Left lung (tissue), 10 donors: Measurements from ENCODE around the gene YDJC. TPM values are rescaled to one million over a fixed set of nuclear protein-coding genes. Genes with fewer than 3 reads are reported as not detected.
"Not testable (repeated sequence)": the region's sequence is repeated elsewhere in the genome, so short reads cannot be mapped to it uniquely, and the experiment has no call there.

Experiments used
- ATAC-seq: fragments of 200-7000 bp; cut with Tn5 transposase; one replicate; pipeline ENCODE4 v1.9.1; 2020; ENCODE audit warnings: moderate library complexity
- DNase-seq, 4 donors: peaks; one replicate each; pipeline ENCODE4 v3.0.0-alpha.2; 2013 to 2020
- H3K27ac ChIP-seq, 2 donors: fragments of 200-600 bp; sonication (generic) in 1 of 2; one replicate each; pipeline versions ENCODE4 v1.5.0 to v1.8.0; 2020 to 2021
- H3K27me3 ChIP-seq, 2 donors: fragments of 200-600 bp; sonication (generic) in 1 of 2; one replicate each; pipeline versions ENCODE4 v1.5.0 to v1.8.0; 2020 to 2021
- H3K36me3 ChIP-seq, 2 donors: fragments of 200-600 bp; sonication (generic) in 1 of 2; one replicate each; pipeline versions ENCODE4 v1.5.0 to v1.8.0; 2020 to 2021
- H3K4me1 ChIP-seq, 2 donors: fragments of 200-600 bp; one replicate each; pipeline ENCODE4 v1.8.0; 2021
- H3K4me3 ChIP-seq, 2 donors: fragments of 200-600 bp; sonication (generic) in 1 of 2; one replicate each; pipeline versions ENCODE4 v1.5.0 to v1.8.0; 2020 to 2021; ENCODE audit warnings: mild to moderate bottlenecking in 1 of 2
- H3K9me3 ChIP-seq, 2 donors: fragments of 200-600 bp; sonication (generic) in 1 of 2; one replicate each; pipeline versions ENCODE4 v1.5.0 to v1.8.0; 2020 to 2021
- CTCF ChIP-seq, 2 donors: fragments of 200-600 bp; sonication (generic) in 1 of 2; IDR thresholded peaks; one replicate each; pipeline versions ENCODE4 v1.5.0 to v1.8.0; 2021; ENCODE audit warnings: antibody characterized with exemption in 2 of 2
- intact Hi-C, 2 donors: fragments of 100-400 bp; cut with DNase I; formaldehyde crosslinking; loops; one replicate each; pipeline versions ENCODE4 v1.11.2 to v1.14.2; 2022
- polyA plus RNA-seq, 6 donors: library from polyadenylated mRNA; unstranded; fragments of 120-200 nt; gene quantifications; one replicate each; pipeline ENCODE4 v1.2.1, GENCODE V29; 2013; ENCODE audit not compliant: insufficient read length in 6 of 6
- total RNA-seq, 2 donors: library from RNA; stranded (reverse); fragmentation: NEBNext Ultra II Directional; extraction: Animal tissue kit (Norgen Biotek cat#: 25700); gene quantifications; one replicate each; pipeline ENCODE4 v1.2.1, GENCODE V29; 2021
- donor health status: DM: no; HTN: yes; CAD: no.
- donor health status: DM: no; HTN: no; CAD: no.

YDJC gene
- total and polyA plus RNA-seq, 8 donors, result 6.2 to 17.2 (median 10.6) TPM

- Histone ChIP-seq H3K4me3 (peak overlapping the region; percentile 59 to 70), H3K4me1 (peaks cover 7 to 30% of the 10 kb centered on the region in 2 donors), H3K36me3 (peaks cover 0 to 28% of the 10 kb centered on the region in 2 donors), H3K9me3 (no peaks in the 10 kb centered on the region), H3K27ac (peak overlapping the region in 1 of 2 donors; percentile 40), H3K27me3 (peaks cover 0 to 7% of the 10 kb centered on the region in 2 donors)
- DNase-seq (no peak), ATAC-seq (peak; percentile 23)
- intact Hi-C loops, result no loop called here
- TF ChIP-seq CTCF (IDR thresholded peaks at IDR 0.05), result no peak
Measured at GRCh38 chr22:21651521-21652009, 21.7 kb upstream of the YDJC start.

GRCh38 chr22:21650823-21651520 lies 21.1 kb upstream of the YDJC start:
- Histone ChIP-seq H3K9me3 (no peaks in the 10 kb centered on the region), H3K27ac (peak overlapping the region in 1 of 2 donors; percentile 40), H3K36me3 (peaks cover 0 to 34% of the 10 kb centered on the region in 2 donors), H3K27me3 (peaks cover 0 to 7% of the 10 kb centered on the region in 2 donors), H3K4me3 (peak overlapping the region; percentile 59 to 70), H3K4me1 (peaks cover 7 to 36% of the 10 kb centered on the region in 2 donors)
- intact Hi-C loops, result no loop called here
- ATAC-seq (no peak), DNase-seq (no peak)
- TF ChIP-seq CTCF (IDR thresholded peaks at IDR 0.05), result no peak

- TF ChIP-seq CTCF (IDR thresholded peaks at IDR 0.05), result no peak
- H3K27ac ChIP-seq, result no peak overlapping the region
- peaks cover 7 to 36% of the 10 kb centered on the region in 2 donors for H3K4me1 ChIP-seq
- H3K4me3 ChIP-seq, result no peak overlapping the region
- H3K9me3 ChIP-seq, result no peaks in the 10 kb centered on the region
- intact Hi-C loops, result no loop called here
- ATAC-seq (no peak), DNase-seq (no peak)
- H3K36me3 ChIP-seq, result peaks cover 0 to 41% of the 10 kb centered on the region in 2 donors
- H3K27me3 ChIP-seq, result peaks cover 0 to 7% of the 10 kb centered on the region in 2 donors
Measured at GRCh38 chr22:21650280-21650679, 20.5 kb upstream of the YDJC start.

- Histone ChIP-seq H3K4me1 (peaks cover 14 to 42% of the 10 kb centered on the region in 2 donors), H3K4me3 (no peak overlapping the region), H3K27me3 (no peaks in the 10 kb centered on the region), H3K36me3 (peaks cover 0 to 60% of the 10 kb centered on the region in 2 donors), H3K27ac (no peak overlapping the region), H3K9me3 (no peaks in the 10 kb centered on the region)
- TF ChIP-seq CTCF (IDR thresholded peaks at IDR 0.05), result peak; percentile 61 to 80
- DNase-seq, result peak in 3 of 4 donors; percentile 65 to 85 (median 70)
- peak; percentile 43 for ATAC-seq
- intact Hi-C loops, result no loop called here
Measured at GRCh38 chr22:21646608-21647590, 17.1 kb upstream of the YDJC start.

- DNase-seq, ATAC-seq, H3K4me3 ChIP-seq, H3K9me3 ChIP-seq, H3K27ac ChIP-seq, intact Hi-C loops, H3K27me3 ChIP-seq: not testable (repeated sequence)
- peaks cover 0 to 60% of the 10 kb centered on the region in 2 donors for H3K36me3 ChIP-seq
- peaks cover 7 to 39% of the 10 kb centered on the region in 2 donors for H3K4me1 ChIP-seq
Measured at GRCh38 chr22:21645513-21645912, 15.7 kb upstream of the YDJC start.
